ENCODE data around the gene TRIM60.
"Not testable (repeated sequence)": the region's sequence is repeated elsewhere in the genome, so short reads cannot be mapped to it uniquely, and the experiment has no call there.

The TRIM60 gene

DNA sequence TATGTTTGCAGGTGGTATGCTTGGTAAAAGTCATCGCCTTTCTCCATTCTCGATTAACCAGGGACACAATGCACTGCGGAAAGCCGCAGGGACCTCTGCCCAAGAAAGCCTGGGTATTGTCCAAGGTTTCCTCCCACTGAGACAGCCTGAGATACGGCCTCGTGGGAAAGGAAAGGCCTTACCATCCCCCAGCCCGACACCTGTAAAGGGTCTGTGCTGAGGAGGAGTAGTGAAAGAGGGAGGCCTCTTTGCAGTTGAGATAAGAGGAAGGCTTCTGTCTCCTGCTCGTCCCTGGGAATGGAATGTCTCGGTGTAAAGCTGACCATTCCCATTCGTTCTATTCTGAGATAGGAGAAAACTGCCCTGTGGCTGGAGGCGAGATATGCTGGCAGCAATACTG is 41.5 kb downstream of the TRIM60 start:
- not testable (repeated sequence) for H3K79me2 ChIP-seq (ENCODE audit: control insufficient read depth, insufficient read depth, low read length, poor library complexity); H3K27ac ChIP-seq (ENCODE audit: low read depth, low read length); H3K23ac ChIP-seq (ENCODE audit: low read length); H4K12ac ChIP-seq (ENCODE audit: low read depth, low read length); H3K27me3 ChIP-seq (ENCODE audit: insufficient read depth, low read length); H2BK12ac ChIP-seq (ENCODE audit: low read length); H4K91ac ChIP-seq (ENCODE audit: low read depth, low read length); H3K18ac ChIP-seq (ENCODE audit: low read length); H2AK5ac ChIP-seq (ENCODE audit: low read length); H3K4me1 ChIP-seq (ENCODE audit: control insufficient read depth in 1 of 2, insufficient read depth in 2 of 2, low read length in 2 of 2); H3K36me3 ChIP-seq (ENCODE audit: control insufficient read depth in 1 of 2, insufficient read depth in 2 of 2, low read length in 2 of 2); H4K8ac ChIP-seq (ENCODE audit: low read depth, low read length); H3K79me1 ChIP-seq (ENCODE audit: low read length); DNase-seq; H2BK5ac ChIP-seq (ENCODE audit: low read depth, low read length, poor library complexity); H3K4me2 ChIP-seq (ENCODE audit: low read length); H3K4me3 ChIP-seq (ENCODE audit: low read depth, low read length); H3K14ac ChIP-seq (ENCODE audit: low read length); H3K9me3 ChIP-seq (ENCODE audit: insufficient read depth, low read depth, low read length); H3K9ac ChIP-seq (ENCODE audit: low read length); H2AFZ ChIP-seq (ENCODE audit: insufficient read depth, low read length, poor library complexity); H2BK120ac ChIP-seq (ENCODE audit: insufficient read depth, low read length, poor library complexity); H3K4ac ChIP-seq (ENCODE audit: low read depth, low read length)
- WGBS (ENCODE audit: extremely low coverage, insufficient coverage, insufficient read length) = no CpG with 5 or more reads among the region's 11 CpGs

DNA sequence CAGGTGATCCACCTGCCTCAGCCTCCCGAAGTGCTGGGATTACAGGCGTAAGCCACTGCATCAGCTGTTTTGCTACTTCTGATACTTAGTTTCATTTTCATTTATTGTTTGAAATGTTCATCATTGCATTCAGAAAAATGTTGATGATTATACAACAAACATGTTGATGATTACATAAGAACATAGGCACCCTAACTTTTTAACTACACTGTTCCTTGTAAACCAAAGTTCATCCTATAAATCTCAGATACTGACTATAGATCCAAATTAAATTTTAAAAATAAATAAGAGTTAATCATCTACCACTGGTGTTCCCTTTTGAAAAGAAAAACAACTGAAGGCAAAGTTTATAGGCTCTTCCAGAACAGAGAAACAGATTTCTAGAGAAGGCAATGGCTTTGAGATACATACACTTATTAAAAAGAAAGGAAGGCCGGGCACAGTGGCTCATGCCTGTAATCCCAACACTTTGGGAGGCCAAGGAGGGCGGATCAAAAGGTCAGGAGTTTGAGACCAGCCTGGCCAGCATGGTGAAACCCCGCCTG is 45.3 kb downstream of the TRIM60 start:
- H3K9ac ChIP-seq (ENCODE audit: low read length) = no peak overlapping the region
- WGBS (ENCODE audit: extremely low coverage, insufficient coverage, insufficient read length) = no CpG with 5 or more reads among the region's 5 CpGs
- no peak overlapping the region for H3K4ac ChIP-seq (ENCODE audit: low read depth, low read length)
- no peak overlapping the region for H4K91ac ChIP-seq (ENCODE audit: low read depth, low read length)
- no peak overlapping the region for H2BK120ac ChIP-seq (ENCODE audit: insufficient read depth, low read length, poor library complexity)
- H2BK5ac ChIP-seq (ENCODE audit: low read depth, low read length, poor library complexity) = no peak overlapping the region
- peaks cover 0 to 3% of the 10 kb centered on the region in 2 experiments for H3K4me1 ChIP-seq (ENCODE audit: control insufficient read depth in 1 of 2, insufficient read depth in 2 of 2, low read length in 2 of 2)
- no peak overlapping the region for H3K18ac ChIP-seq (ENCODE audit: low read length)
- no peak overlapping the region for H2AFZ ChIP-seq (ENCODE audit: insufficient read depth, low read length, poor library complexity)
- no peak overlapping the region for H3K14ac ChIP-seq (ENCODE audit: low read length)
- no peaks in the 10 kb centered on the region for H3K27me3 ChIP-seq (ENCODE audit: insufficient read depth, low read length)
- no peak overlapping the region for H2BK12ac ChIP-seq (ENCODE audit: low read length)
- peaks cover 2 to 3% of the 10 kb centered on the region in 2 experiments for H3K36me3 ChIP-seq (ENCODE audit: control insufficient read depth in 1 of 2, insufficient read depth in 2 of 2, low read length in 2 of 2)
- H4K8ac ChIP-seq (ENCODE audit: low read depth, low read length) = no peak overlapping the region
- no peak overlapping the region for H3K23ac ChIP-seq (ENCODE audit: low read length)
- no peak overlapping the region for H2AK5ac ChIP-seq (ENCODE audit: low read length)
- H3K27ac ChIP-seq (ENCODE audit: low read depth, low read length) = no peak overlapping the region
- H3K4me3 ChIP-seq (ENCODE audit: low read depth, low read length) = no peak overlapping the region
- H3K79me2 ChIP-seq (ENCODE audit: control insufficient read depth, insufficient read depth, low read length, poor library complexity) = no peaks in the 10 kb centered on the region
- H4K12ac ChIP-seq (ENCODE audit: low read depth, low read length) = no peak overlapping the region
- no peak for DNase-seq
- H3K79me1 ChIP-seq (ENCODE audit: low read length) = no peaks in the 10 kb centered on the region
- no peaks in the 10 kb centered on the region for H3K9me3 ChIP-seq (ENCODE audit: insufficient read depth, low read depth, low read length)
- no peak overlapping the region for H3K4me2 ChIP-seq (ENCODE audit: low read length)

DNA sequence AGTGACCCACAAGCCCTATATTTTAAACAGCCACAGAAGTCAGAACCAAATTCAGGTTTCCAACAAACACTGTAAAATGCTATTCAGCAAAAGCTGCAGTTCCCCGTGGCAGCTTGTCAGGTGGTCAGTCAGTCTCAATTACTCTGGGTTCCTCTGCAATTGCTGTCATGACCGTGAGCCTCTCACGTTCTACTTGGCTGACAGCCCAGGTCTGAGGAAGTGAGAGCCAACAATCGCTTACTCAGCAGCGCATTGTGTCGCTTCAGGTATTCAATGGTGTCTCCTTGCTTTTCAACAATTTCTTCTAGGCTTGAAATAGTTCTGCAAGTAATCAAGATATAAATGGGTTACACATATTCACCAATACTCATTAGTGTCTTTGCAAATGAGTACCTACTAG is 47.7 kb downstream of the TRIM60 start:
- Histone ChIP-seq H3K23ac (ENCODE audit: low read length) (no peak overlapping the region), H3K18ac (ENCODE audit: low read length) (no peak overlapping the region), H3K9ac (ENCODE audit: low read length) (no peak overlapping the region), H3K4ac (ENCODE audit: low read depth, low read length) (no peak overlapping the region), H2BK12ac (ENCODE audit: low read length) (no peak overlapping the region), H3K36me3 (ENCODE audit: control insufficient read depth in 1 of 2, insufficient read depth in 2 of 2, low read length in 2 of 2) (peaks cover 3% of the 10 kb centered on the region in 2 experiments), H2AFZ (ENCODE audit: insufficient read depth, low read length, poor library complexity) (no peak overlapping the region), H3K4me3 (ENCODE audit: low read depth, low read length) (no peak overlapping the region), H2BK5ac (ENCODE audit: low read depth, low read length, poor library complexity) (no peak overlapping the region), H3K27me3 (ENCODE audit: insufficient read depth, low read length) (no peaks in the 10 kb centered on the region), H3K79me2 (ENCODE audit: control insufficient read depth, insufficient read depth, low read length, poor library complexity) (no peaks in the 10 kb centered on the region), H4K91ac (ENCODE audit: low read depth, low read length) (no peak overlapping the region), H3K14ac (ENCODE audit: low read length) (no peak overlapping the region), H3K9me3 (ENCODE audit: insufficient read depth, low read depth, low read length) (no peaks in the 10 kb centered on the region), H3K27ac (ENCODE audit: low read depth, low read length) (no peak overlapping the region), H4K12ac (ENCODE audit: low read depth, low read length) (no peak overlapping the region), H3K4me2 (ENCODE audit: low read length) (no peak overlapping the region), H3K4me1 (ENCODE audit: control insufficient read depth in 1 of 2, insufficient read depth in 2 of 2, low read length in 2 of 2) (no peaks in the 10 kb centered on the region), H4K8ac (ENCODE audit: low read depth, low read length) (no peak overlapping the region), H2BK120ac (ENCODE audit: insufficient read depth, low read length, poor library complexity) (no peak overlapping the region), H3K79me1 (ENCODE audit: low read length) (no peaks in the 10 kb centered on the region), H2AK5ac (ENCODE audit: low read length) (no peak overlapping the region)
- DNase-seq = no peak
- no CpG with 5 or more reads among the region's 6 CpGs for WGBS (ENCODE audit: extremely low coverage, insufficient coverage, insufficient read length)

DNA sequence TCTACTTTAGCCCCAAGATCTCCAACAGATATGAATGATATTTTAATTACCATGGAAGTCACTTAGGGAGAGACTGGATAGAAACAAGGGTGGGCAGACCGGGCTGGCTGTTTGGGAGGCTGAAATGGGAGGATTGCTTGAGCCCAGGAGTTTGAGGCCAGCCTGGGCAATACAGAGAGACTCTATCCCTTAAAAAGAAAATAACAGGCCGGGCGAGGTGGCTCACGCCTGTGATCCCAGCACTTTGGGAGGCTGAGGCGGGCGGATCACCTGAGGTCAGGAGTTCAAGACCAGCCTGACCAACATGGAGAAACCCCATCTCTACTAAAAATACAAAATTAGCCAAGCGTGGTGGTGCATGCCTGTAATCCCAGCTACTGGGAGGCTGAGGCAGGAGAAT is 53.0 kb downstream of the TRIM60 start:
- H4K12ac ChIP-seq (ENCODE audit: low read depth, low read length); H3K27me3 ChIP-seq (ENCODE audit: insufficient read depth, low read length); H3K9me3 ChIP-seq (ENCODE audit: insufficient read depth, low read depth, low read length); H2BK12ac ChIP-seq (ENCODE audit: low read length); H3K4me1 ChIP-seq (ENCODE audit: control insufficient read depth in 1 of 2, insufficient read depth in 2 of 2, low read length in 2 of 2); H3K4me2 ChIP-seq (ENCODE audit: low read length); H4K91ac ChIP-seq (ENCODE audit: low read depth, low read length); H2AFZ ChIP-seq (ENCODE audit: insufficient read depth, low read length, poor library complexity); H2AK5ac ChIP-seq (ENCODE audit: low read length); H4K8ac ChIP-seq (ENCODE audit: low read depth, low read length); H3K14ac ChIP-seq (ENCODE audit: low read length); H3K23ac ChIP-seq (ENCODE audit: low read length); H3K9ac ChIP-seq (ENCODE audit: low read length); H3K4me3 ChIP-seq (ENCODE audit: low read depth, low read length); H3K18ac ChIP-seq (ENCODE audit: low read length); H3K79me2 ChIP-seq (ENCODE audit: control insufficient read depth, insufficient read depth, low read length, poor library complexity); H3K27ac ChIP-seq (ENCODE audit: low read depth, low read length); H3K79me1 ChIP-seq (ENCODE audit: low read length); H2BK120ac ChIP-seq (ENCODE audit: insufficient read depth, low read length, poor library complexity); H2BK5ac ChIP-seq (ENCODE audit: low read depth, low read length, poor library complexity); DNase-seq; H3K4ac ChIP-seq (ENCODE audit: low read depth, low read length): not testable (repeated sequence)
- peaks cover 12 to 17% of the 10 kb centered on the region in 2 experiments for H3K36me3 ChIP-seq (ENCODE audit: control insufficient read depth in 1 of 2, insufficient read depth in 2 of 2, low read length in 2 of 2)
- WGBS (ENCODE audit: extremely low coverage, insufficient coverage, insufficient read length) = no CpG with 5 or more reads among the region's 7 CpGs
